Retinal pigment epithelial cell (primary cell): ENCODE data around the gene MYRF.

Source experiments
- DNase-seq: peaks from one replicate; pipeline ENCODE4 v3.0.0-alpha.2; 2010; ENCODE audit warnings: low read depth
- H3K4me3 ChIP-seq: 2 replicates; pipeline ENCODE4 v1.5.1; 2011; ENCODE audit warnings: mild to moderate bottlenecking, low read length, control low read depth, moderate library complexity
- TF ChIP-seq, protein P1 (sequence below): conservative IDR thresholded peaks from 2 replicates; pipeline ENCODE4 v1.5.1; 2011; ENCODE audit warnings: low read depth, low read length, control low read depth, inconsistent platforms

Gene MYRF

DNA sequence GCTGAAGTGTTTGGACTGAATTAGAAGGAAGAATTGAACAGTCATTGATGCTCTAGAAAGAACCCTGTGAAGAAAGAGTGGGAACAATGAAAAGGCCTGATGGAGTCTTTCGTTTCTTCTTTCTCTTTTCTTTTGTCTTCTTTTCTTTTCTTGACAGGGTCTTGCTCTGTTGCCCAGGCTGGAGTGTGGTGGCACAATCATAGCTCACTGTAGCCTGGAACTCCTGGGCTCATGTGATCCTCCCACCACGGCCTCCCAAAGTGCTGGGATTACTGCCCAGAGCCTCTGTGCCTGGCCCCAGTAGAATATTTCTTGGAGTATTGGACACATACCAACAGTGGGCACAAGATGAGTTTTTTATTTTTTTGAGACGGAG is 41.4 kb downstream of the MYRF start:
- TF ChIP-seq, protein P1, sequence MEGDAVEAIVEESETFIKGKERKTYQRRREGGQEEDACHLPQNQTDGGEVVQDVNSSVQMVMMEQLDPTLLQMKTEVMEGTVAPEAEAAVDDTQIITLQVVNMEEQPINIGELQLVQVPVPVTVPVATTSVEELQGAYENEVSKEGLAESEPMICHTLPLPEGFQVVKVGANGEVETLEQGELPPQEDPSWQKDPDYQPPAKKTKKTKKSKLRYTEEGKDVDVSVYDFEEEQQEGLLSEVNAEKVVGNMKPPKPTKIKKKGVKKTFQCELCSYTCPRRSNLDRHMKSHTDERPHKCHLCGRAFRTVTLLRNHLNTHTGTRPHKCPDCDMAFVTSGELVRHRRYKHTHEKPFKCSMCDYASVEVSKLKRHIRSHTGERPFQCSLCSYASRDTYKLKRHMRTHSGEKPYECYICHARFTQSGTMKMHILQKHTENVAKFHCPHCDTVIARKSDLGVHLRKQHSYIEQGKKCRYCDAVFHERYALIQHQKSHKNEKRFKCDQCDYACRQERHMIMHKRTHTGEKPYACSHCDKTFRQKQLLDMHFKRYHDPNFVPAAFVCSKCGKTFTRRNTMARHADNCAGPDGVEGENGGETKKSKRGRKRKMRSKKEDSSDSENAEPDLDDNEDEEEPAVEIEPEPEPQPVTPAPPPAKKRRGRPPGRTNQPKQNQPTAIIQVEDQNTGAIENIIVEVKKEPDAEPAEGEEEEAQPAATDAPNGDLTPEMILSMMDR = no peak
- H3K4me3 ChIP-seq = peak overlapping the region; percentile 88
- DNase-seq = no peak

DNA sequence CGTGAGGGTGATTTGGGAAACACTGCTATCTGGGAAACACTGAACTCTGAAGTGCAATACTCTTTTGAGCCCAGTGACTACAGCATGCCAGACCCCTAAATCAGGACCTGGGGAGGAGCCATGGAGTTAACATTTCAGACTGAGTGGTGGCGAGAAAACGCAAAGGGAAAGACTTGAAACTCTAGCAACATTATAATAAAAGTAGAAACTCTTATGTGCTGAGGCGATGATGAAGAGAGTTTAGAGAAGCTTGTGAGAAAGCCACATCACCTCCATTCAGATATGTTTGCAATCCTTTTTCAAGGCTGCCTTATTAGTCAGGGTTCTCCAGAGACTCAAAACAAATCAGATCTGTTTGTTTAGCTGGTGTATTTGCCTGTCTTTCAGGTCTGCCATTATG is 42.1 kb downstream of the MYRF start:
- TF ChIP-seq, protein P1 = no peak
- no peak for DNase-seq
- H3K4me3 ChIP-seq = no peak overlapping the region

DNA sequence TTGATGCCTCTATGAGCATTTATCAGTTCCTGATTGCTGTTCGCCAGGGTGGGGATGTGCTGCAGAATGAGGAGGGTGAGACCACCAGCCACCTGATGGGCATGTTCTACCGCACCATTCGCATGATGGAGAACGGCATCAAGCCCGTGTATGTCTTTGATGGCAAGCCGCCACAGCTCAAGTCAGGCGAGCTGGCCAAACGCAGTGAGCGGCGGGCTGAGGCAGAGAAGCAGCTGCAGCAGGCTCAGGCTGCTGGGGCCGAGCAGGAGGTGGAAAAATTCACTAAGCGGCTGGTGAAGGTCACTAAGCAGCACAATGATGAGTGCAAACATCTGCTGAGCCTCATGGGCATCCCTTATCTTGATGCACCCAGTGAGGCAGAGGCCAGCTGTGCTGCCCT is 43.0 kb downstream of the MYRF start:
- DNase-seq = no peak
- H3K4me3 ChIP-seq = no peak overlapping the region
- TF ChIP-seq, protein P1 = no peak

DNA sequence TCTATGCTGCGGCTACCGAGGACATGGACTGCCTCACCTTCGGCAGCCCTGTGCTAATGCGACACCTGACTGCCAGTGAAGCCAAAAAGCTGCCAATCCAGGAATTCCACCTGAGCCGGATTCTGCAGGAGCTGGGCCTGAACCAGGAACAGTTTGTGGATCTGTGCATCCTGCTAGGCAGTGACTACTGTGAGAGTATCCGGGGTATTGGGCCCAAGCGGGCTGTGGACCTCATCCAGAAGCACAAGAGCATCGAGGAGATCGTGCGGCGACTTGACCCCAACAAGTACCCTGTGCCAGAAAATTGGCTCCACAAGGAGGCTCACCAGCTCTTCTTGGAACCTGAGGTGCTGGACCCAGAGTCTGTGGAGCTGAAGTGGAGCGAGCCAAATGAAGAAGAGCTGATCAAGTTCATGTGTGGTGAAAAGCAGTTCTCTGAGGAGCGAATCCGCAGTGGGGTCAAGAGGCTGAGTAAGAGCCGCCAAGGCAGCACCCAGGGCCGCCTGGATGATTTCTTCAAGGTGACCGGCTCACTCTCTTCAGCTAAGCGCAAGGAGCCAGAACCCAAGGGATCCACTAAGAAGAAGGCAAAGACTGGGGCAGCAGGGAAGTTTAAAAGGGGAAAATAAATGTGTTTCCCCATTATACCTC is 43.6 kb downstream of the MYRF start:
- no peak for DNase-seq
- no peak overlapping the region for H3K4me3 ChIP-seq
- TF ChIP-seq, protein P1 = no peak

DNA sequence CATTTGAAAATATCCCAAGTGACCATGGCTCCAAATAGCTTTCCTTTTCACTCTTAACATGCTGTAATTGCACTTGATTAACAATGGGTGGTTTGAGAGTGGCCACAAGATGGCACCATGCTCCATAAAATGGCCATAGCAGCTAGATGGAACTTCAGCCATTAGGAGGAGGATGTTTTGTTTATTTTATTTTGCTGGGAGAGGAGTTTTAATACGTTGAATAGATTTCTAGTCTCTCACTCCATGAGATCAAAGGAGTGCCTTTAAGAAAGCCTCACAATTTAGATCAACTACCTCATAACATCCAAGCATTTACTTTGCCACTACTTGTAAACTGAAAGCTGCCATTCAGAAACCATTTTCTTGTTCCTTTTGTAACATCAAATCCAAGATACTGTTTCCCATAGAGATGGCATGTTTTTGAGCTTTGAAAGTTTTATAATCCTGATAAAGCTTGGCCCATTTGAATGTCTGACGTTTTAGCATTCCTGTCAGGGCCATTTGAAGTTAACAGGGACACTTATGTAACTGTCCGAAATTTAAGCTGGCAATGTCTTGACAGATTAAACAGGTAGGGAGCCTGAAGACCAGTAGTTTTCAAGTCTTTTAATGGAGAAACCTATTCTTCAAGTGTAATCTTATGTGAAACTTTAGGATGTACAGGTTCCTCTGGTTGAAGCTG is 45.0 kb downstream of the MYRF start:
- H3K4me3 ChIP-seq = no peak overlapping the region
- TF ChIP-seq, protein P1 = peak; percentile 83
- DNase-seq = no peak

DNA sequence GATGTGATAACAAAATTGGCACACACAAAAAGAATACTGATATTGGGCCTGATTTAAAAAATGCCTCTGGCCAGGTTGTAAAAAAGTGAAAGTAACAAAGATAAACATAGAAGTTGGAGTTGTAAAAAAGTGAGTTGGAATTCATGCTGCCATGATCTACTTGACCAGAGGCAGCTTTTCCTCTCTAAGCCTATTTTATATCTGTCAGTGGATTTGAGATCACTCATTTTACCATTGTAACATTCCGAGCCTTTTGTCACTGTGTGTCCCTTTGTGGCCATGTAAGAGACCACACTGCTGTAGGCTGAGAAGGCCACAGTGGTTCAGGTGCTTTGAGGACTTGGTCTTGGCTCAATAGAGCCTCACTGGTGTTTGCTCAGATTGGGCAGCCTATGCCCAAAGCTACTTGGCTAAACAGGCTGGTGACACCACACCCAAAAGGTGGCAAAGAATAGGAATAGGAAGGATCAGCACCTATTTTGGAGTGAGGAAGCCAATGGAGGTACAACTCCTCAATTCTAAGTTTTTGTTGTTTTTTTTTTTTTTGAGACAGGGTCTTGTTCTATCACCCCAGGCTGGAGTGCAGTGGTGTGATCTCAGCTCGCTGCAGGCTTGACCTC is 47.3 kb downstream of the MYRF start:
- no peak overlapping the region for H3K4me3 ChIP-seq
- no peak for DNase-seq
- TF ChIP-seq, protein P1 = no peak
